Right forelimb (tissue), 1 donor: ENCODE results near the gene UBE4A.

Experiments
- DNase-seq: peaks from one replicate; pipeline ENCODE4 v3.0.0-alpha.2; 2018

Gene UBE4A

GRCh38 chr11:118439646-118440045 is 80.2 kb downstream of the UBE4A start:
- no peak for DNase-seq

GRCh38 chr11:118441770-118442275 is 82.4 kb downstream of the UBE4A start:
- DNase-seq: no peak

GRCh38 chr11:118442301-118442700 is 82.9 kb downstream of the UBE4A start:
- DNase-seq: no peak

GRCh38 chr11:118442908-118443589 is 83.6 kb downstream of the UBE4A start:
- no peak for DNase-seq

- DNase-seq: no peak
Observed at GRCh38 chr11:118443590-118444218, 84.3 kb downstream of the UBE4A start.

- no peak for DNase-seq
Observed at GRCh38 chr11:118447423-118447822, 88.0 kb downstream of the UBE4A start.

GRCh38 chr11:118448294-118448693 is 88.9 kb downstream of the UBE4A start:
- DNase-seq: no peak
